HCT116 (cell line): ENCODE results near the gene CCDC57. TPM values are rescaled to one million over a fixed set of nuclear protein-coding genes. Genes with fewer than 3 reads are reported as not detected.
A peak's percentile ranks its signal among the peaks of the same experiment; 100 is the strongest.

Source experiments
- ATAC-seq: fragments of 200-7000 bp; cut with Tn5 transposase; 2 replicates; pipeline ENCODE4 v1.9.1; 2020; ENCODE audit warnings: mild to moderate bottlenecking, moderate library complexity
- BruUV-seq: library from RNA; stranded (reverse); fragments of 400-500 nt; replicated peaks from 2 replicates; lab custom pipeline; 2021; lab: Mats Ljungman, UMichigan
- CTCF ChIA-PET: fragments of 300-600 bp; sonication (Branson Sonifier 250); formaldehyde crosslinking; loops from one replicate; lab custom pipeline; 2021; ENCODE audit warnings: antibody characterized with exemption; lab: Charles Lee
- POLR2A ChIA-PET: fragments of 300-600, 350-600 bp; sonication (Branson Sonifier 250); formaldehyde crosslinking; loops from one replicate; lab custom pipeline; 2021; ENCODE audit warnings: antibody characterized with exemption; lab: Charles Lee
- RAD21 ChIA-PET, 2 experiments: fragments of 300-600 bp; sonication (Branson Sonifier 250); formaldehyde crosslinking; loops; one replicate each; lab custom pipeline; 2023; ENCODE audit warnings: low total read pairs in 2 of 2; ENCODE audit not compliant: uncharacterized antibody in 2 of 2, unreplicated experiment in 2 of 2, low non-redundant PET in 1 of 2; lab: Charles Lee
- DNase-seq: peaks from one replicate; pipeline ENCODE4 v3.0.0-alpha.2; 2010; ENCODE audit warnings: low read depth, low spot score
- H2AFZ ChIP-seq: fragments of 200-600 bp; shearing (Covaris generic), sonication (generic); 2 replicates; pipeline ENCODE4 v1.6.1; 2017; ENCODE audit warnings: low read depth, mixed run types, mixed read lengths, antibody characterized with exemption, low read length; ENCODE audit not compliant: poor library complexity, severe bottlenecking
- H3K27ac ChIP-seq: 2 replicates; pipeline ENCODE4 v1.5.1; 2012; ENCODE audit warnings: low read depth, low read length
- H3K27me3 ChIP-seq: fragments of 200-600 bp; sonication (generic); 2 replicates; pipeline ENCODE4 v1.6.1; 2016; ENCODE audit warnings: mixed run types, low read length, mixed read lengths; ENCODE audit not compliant: insufficient read depth
- H3K36me3 ChIP-seq, 2 experiments: fragments of 200-500 bp in 1 of 2; fragments of 200-600 bp in 1 of 2; sonication (Bioruptor generic) in 1 of 2; sonication (generic) in 1 of 2; 2 replicates each; pipeline versions ENCODE4 v1.5.1 to v1.6.1; 2014 to 2016; ENCODE audit warnings: low read length in 2 of 2, inconsistent platforms in 1 of 2, mixed read lengths in 1 of 2, mixed run types in 1 of 2; ENCODE audit not compliant: insufficient read depth in 2 of 2, control insufficient read depth in 1 of 2
- H3K4me1 ChIP-seq, 2 experiments: fragments of 200-600 bp in 1 of 2; sonication (generic) in 1 of 2; 2 replicates each; pipeline versions ENCODE4 v1.5.1 to v1.6.1; 2012 to 2017; ENCODE audit warnings: low read length in 2 of 2, inconsistent platforms in 1 of 2, mild to moderate bottlenecking in 1 of 2, mixed read lengths in 1 of 2, mixed run types in 1 of 2, moderate library complexity in 1 of 2; ENCODE audit not compliant: insufficient read depth in 2 of 2, control insufficient read depth in 1 of 2
- H3K4me2 ChIP-seq: fragments of 200-600 bp; sonication (generic); 2 replicates; pipeline ENCODE4 v1.6.1; 2017; ENCODE audit warnings: mixed run types, low read length, mixed read lengths
- H3K4me3 ChIP-seq, 2 experiments: fragments of 200-600 bp in 1 of 2; sonication (generic) in 1 of 2; replicated peaks in 1 of 2; 2 replicates each; pipeline ENCODE4 v1.5.1; 2011 to 2016; ENCODE audit warnings: low read length in 2 of 2, control low read depth in 1 of 2, low read depth in 1 of 2, mild to moderate bottlenecking in 1 of 2, mixed read lengths in 1 of 2, mixed run types in 1 of 2
- H3K79me2 ChIP-seq: fragments of 200-600 bp; sonication (generic); 2 replicates; pipeline ENCODE4 v1.6.1; 2017; ENCODE audit warnings: mild to moderate bottlenecking, mixed run types, low read length, moderate library complexity, mixed read lengths; ENCODE audit not compliant: insufficient read depth
- H3K9ac ChIP-seq: fragments of 200-600 bp; sonication (generic); 2 replicates; pipeline ENCODE4 v1.6.1; 2016; ENCODE audit warnings: low read length, mixed read lengths
- H3K9me2 ChIP-seq: fragments of 200-600 bp; sonication (generic), shearing (Covaris generic); 2 replicates; pipeline ENCODE4 v1.6.1; 2017; ENCODE audit warnings: mixed run types, mild to moderate bottlenecking, moderate library complexity; ENCODE audit not compliant: insufficient read depth
- H3K9me3 ChIP-seq, 2 experiments: fragments of 200-500 bp in 1 of 2; fragments of 200-600 bp in 1 of 2; sonication (Bioruptor generic) in 1 of 2; sonication (generic) in 1 of 2; 2 replicates each; pipeline ENCODE4 v1.6.1; 2014 to 2017; ENCODE audit warnings: low read length in 2 of 2, mixed read lengths in 2 of 2, inconsistent platforms in 1 of 2, low read depth in 1 of 2, mild to moderate bottlenecking in 1 of 2, mixed run types in 1 of 2, moderate library complexity in 1 of 2; ENCODE audit not compliant: control insufficient read depth in 1 of 2, insufficient read depth in 1 of 2
- H4K20me1 ChIP-seq: fragments of 200-600 bp; sonication (generic), shearing (Covaris generic); 2 replicates; pipeline ENCODE4 v1.6.1; 2017; ENCODE audit warnings: mixed run types, mild to moderate bottlenecking, moderate library complexity; ENCODE audit not compliant: insufficient read depth
- CBX3 ChIP-seq: IDR thresholded peaks from 2 replicates; pipeline ENCODE4 v1.6.1; 2012; ENCODE audit warnings: low read depth
- CEBPB ChIP-seq: IDR thresholded peaks from 2 replicates; pipeline ENCODE4 v1.6.1; 2012; ENCODE audit warnings: low read depth
- EZH2 ChIP-seq: fragments of 200-600 bp; sonication (generic); IDR thresholded peaks from 2 replicates; pipeline ENCODE4 v1.6.1; 2017; ENCODE audit warnings: antibody characterized with exemption, mixed run types
- EZH2phosphoT487 ChIP-seq: fragments of 200-600 bp; IDR thresholded peaks from 2 replicates; pipeline ENCODE4 v1.6.1; 2018; ENCODE audit warnings: antibody characterized with exemption, borderline replicate concordance
- FOSL1 ChIP-seq: IDR thresholded peaks from 2 replicates; pipeline ENCODE4 v1.6.1; 2012; ENCODE audit warnings: low read depth
- POLR2A ChIP-seq: IDR thresholded peaks from 2 replicates; pipeline ENCODE4 v1.7.0; 2011; ENCODE audit warnings: borderline replicate concordance; ENCODE audit not compliant: insufficient read depth, insufficient read length; ENCODE audit errors: extremely low read depth
- RAD21 ChIP-seq: IDR thresholded peaks from 2 replicates; pipeline ENCODE4 v1.6.1; 2012; ENCODE audit warnings: low read depth, mild to moderate bottlenecking
- SIN3A ChIP-seq: IDR thresholded peaks from 2 replicates; pipeline ENCODE4 v1.6.1; 2012; ENCODE audit warnings: low read depth
- SP1 ChIP-seq: IDR thresholded peaks from 2 replicates; pipeline ENCODE4 v1.6.1; 2012; ENCODE audit warnings: low read depth
- SRF ChIP-seq: IDR thresholded peaks from 2 replicates; pipeline ENCODE4 v1.6.1; 2012; ENCODE audit warnings: low read depth
- YY1 ChIP-seq: IDR thresholded peaks from 2 replicates; pipeline ENCODE4 v1.6.1; 2011; ENCODE audit warnings: low read length, low read depth, moderate library complexity, mild to moderate bottlenecking; ENCODE audit not compliant: insufficient replicate concordance; ENCODE audit errors: extremely low read depth
- ZFX ChIP-seq: fragments of 450-650 bp; IDR thresholded peaks from 2 replicates; pipeline ENCODE4 v1.6.1; 2017
- intact Hi-C: fragments of 100-400 bp; cut with micrococcal nuclease; formaldehyde crosslinking; loops from 2 replicates; pipeline ENCODE4 v1.10.0; 2022
- total RNA-seq: library from RNA; stranded (reverse); gene quantifications from one replicate; pipeline ENCODE4 v1.2.1, GENCODE V29; 2021; ENCODE audit not compliant: unreplicated experiment
- TF ChIP-seq, protein P1 (sequence below): IDR thresholded peaks from 2 replicates; pipeline ENCODE4 v1.6.1; 2011; ENCODE audit warnings: mild to moderate bottlenecking, low read length, moderate library complexity; ENCODE audit not compliant: insufficient replicate concordance; ENCODE audit errors: extremely low read depth
- TF ChIP-seq, protein P2 (sequence below), 3 experiments: fragments of 200-600 bp in 1 of 3; sonication (generic) in 1 of 3; IDR thresholded peaks in 2 of 3; conservative IDR thresholded peaks in 1 of 3; 2 replicates each; pipeline ENCODE4 v1.5.1; 2012 to 2017; ENCODE audit warnings: low read depth in 2 of 3, low read length in 2 of 3, antibody characterized with exemption in 1 of 3, borderline replicate concordance in 1 of 3, control low read depth in 1 of 3, mild to moderate bottlenecking in 1 of 3, mixed read lengths in 1 of 3, mixed run types in 1 of 3, moderate library complexity in 1 of 3; ENCODE audit not compliant: insufficient read depth in 1 of 3
- TF ChIP-seq, protein P3 (sequence below): IDR thresholded peaks from 2 replicates; pipeline ENCODE4 v1.6.1; 2012

The CCDC57 gene
- total RNA-seq, 1 experiment from 2014 or later: 143 TPM

DNA sequence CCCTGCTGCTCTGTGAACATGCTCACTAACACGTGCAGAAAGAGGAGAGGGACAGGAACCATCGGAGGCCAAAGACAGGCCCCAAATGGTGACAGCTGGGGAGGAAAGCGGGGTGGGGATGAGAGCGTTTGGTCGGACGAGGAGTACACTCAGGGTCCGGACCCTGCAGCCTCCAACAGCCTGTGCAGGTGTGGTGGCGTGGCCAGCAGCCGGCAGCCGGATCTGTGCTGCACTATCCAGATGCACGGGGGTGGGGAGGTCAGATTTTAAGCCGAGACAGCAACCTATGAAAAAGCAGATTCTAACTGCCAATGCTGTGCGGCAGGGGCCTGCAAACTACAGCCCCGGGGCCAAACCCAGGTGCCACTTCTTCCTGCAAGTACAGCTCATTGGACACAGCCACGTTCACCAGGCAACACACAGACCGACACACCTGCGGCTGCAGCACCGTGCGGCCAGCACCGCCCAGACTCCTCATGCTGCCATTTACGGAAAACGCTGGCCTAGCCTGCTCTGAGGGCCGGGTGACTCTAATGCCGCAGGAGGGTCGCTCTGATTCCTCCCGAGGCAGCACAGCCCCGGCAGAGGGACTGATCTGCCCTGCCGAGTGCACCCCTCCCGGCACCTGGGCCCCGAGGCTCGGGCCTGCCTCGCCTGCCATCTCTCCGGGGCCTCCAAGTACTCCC, 37.4 kb upstream of the CCDC57 start:
- ATAC-seq (no peak), DNase-seq (no peak)
- POLR2A ChIA-PET: no interaction called here
- peaks cover 86% of the 10 kb centered on the region for H3K79me2 ChIP-seq
- no peaks in the 10 kb centered on the region for H3K9me3 ChIP-seq
- no peak overlapping the region for H2AFZ ChIP-seq
- CTCF ChIA-PET: no interaction called here
- H3K9me2 ChIP-seq: no peaks in the 10 kb centered on the region
- no peak overlapping the region for H3K9ac ChIP-seq
- H3K27ac ChIP-seq: no peak overlapping the region
- H3K4me1 ChIP-seq: peaks cover 14 to 31% of the 10 kb centered on the region in 2 experiments
- no peak for TF ChIP-seq RAD21
- TF ChIP-seq, protein P1, sequence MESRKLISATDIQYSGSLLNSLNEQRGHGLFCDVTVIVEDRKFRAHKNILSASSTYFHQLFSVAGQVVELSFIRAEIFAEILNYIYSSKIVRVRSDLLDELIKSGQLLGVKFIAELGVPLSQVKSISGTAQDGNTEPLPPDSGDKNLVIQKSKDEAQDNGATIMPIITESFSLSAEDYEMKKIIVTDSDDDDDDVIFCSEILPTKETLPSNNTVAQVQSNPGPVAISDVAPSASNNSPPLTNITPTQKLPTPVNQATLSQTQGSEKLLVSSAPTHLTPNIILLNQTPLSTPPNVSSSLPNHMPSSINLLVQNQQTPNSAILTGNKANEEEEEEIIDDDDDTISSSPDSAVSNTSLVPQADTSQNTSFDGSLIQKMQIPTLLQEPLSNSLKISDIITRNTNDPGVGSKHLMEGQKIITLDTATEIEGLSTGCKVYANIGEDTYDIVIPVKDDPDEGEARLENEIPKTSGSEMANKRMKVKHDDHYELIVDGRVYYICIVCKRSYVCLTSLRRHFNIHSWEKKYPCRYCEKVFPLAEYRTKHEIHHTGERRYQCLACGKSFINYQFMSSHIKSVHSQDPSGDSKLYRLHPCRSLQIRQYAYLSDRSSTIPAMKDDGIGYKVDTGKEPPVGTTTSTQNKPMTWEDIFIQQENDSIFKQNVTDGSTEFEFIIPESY: no peak
- H3K4me2 ChIP-seq: no peak overlapping the region
- peaks cover 51 to 83% of the 10 kb centered on the region in 2 experiments for H3K36me3 ChIP-seq
- intact Hi-C loops: no loop called here
- H3K4me3 ChIP-seq: no peak overlapping the region
- RAD21 ChIA-PET: no interaction called here
- no peaks in the 10 kb centered on the region for H3K27me3 ChIP-seq
- H4K20me1 ChIP-seq: peaks cover 13% of the 10 kb centered on the region; the same call in 1 of the 2 replicates
- BruUV-seq: no TSS peak

DNA sequence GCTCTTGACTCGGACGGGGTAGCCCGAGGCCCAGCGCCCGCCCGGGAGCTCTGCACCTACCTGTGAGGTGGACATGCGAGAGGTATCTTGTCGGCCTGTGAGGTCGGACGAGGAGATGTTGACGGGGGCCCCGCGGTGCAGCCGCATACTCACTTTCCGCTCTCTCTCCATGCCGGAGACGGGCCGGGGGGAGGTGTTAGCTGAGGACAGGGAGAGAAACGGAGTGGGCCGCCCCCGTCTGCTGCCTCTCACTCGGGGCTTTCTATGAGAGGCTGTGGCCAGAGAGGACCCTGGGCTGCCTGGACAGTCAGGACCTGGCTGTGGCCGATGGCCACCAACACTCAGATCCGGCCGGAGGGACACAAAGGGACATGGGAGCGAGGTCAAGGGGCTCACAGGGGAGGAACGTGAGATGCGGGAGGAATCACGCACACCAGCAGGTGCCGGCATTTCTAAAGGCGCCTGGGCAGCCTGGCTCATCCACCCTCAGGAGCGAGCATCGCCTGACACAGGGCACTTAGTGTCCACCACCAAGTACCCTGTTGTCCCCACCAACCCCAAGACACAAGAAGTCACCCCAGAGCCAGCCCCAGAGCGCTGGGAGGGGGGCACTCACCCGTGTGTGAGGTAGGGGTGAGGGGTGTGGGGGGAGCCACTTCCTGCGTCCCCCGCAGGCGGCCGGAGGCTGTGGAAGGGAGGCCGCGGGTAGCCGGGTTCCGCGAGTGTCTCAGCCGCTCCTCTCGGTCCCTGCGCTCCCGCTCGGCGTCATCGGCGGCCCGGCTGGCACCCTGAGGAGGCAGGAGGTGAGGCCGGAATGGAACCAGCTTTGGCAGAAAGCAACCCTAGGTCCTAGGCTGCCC, 36.4 kb upstream of the CCDC57 start:
- peak overlapping the region; percentile 75; the same call in 1 of the 2 replicates for H3K27ac ChIP-seq
- H3K79me2 ChIP-seq: peaks cover 91% of the 10 kb centered on the region
- no peak for DNase-seq
- H3K4me1 ChIP-seq: peaks cover 14 to 31% of the 10 kb centered on the region in 2 experiments
- H3K4me2 ChIP-seq: no peak overlapping the region
- CTCF ChIA-PET: no interaction called here
- no peak overlapping the region for H3K9ac ChIP-seq
- no peaks in the 10 kb centered on the region for H3K27me3 ChIP-seq
- ATAC-seq: no peak
- H4K20me1 ChIP-seq: peaks cover 13% of the 10 kb centered on the region; the same call in 1 of the 2 replicates
- RAD21 ChIA-PET: no interaction called here
- intact Hi-C loops: no loop called here
- no peak overlapping the region for H2AFZ ChIP-seq
- BruUV-seq: no TSS peak
- no peaks in the 10 kb centered on the region for H3K9me3 ChIP-seq
- POLR2A ChIA-PET: no interaction called here
- H3K36me3 ChIP-seq: peaks cover 53 to 92% of the 10 kb centered on the region in 2 experiments
- TF ChIP-seq SP1 (no peak), POLR2A (no peak), CBX3 (no peak), YY1 (no peak), FOSL1 (no peak), EZH2 (no peak), EZH2phosphoT487 (no peak), CEBPB (no peak), SIN3A (no peak), ZFX (no peak), SRF (no peak)
- TF ChIP-seq, protein P2, sequence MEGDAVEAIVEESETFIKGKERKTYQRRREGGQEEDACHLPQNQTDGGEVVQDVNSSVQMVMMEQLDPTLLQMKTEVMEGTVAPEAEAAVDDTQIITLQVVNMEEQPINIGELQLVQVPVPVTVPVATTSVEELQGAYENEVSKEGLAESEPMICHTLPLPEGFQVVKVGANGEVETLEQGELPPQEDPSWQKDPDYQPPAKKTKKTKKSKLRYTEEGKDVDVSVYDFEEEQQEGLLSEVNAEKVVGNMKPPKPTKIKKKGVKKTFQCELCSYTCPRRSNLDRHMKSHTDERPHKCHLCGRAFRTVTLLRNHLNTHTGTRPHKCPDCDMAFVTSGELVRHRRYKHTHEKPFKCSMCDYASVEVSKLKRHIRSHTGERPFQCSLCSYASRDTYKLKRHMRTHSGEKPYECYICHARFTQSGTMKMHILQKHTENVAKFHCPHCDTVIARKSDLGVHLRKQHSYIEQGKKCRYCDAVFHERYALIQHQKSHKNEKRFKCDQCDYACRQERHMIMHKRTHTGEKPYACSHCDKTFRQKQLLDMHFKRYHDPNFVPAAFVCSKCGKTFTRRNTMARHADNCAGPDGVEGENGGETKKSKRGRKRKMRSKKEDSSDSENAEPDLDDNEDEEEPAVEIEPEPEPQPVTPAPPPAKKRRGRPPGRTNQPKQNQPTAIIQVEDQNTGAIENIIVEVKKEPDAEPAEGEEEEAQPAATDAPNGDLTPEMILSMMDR (IDR thresholded peaks at IDR 0.05 in 2 of 3, conservative IDR thresholded peaks at IDR 0.05 in 1 of 3; ENCODE audit: borderline replicate concordance in 1 of 3, insufficient read depth in 1 of 3, low read depth in 2 of 3, low read length in 2 of 3): no peak
- TF ChIP-seq, protein P3, sequence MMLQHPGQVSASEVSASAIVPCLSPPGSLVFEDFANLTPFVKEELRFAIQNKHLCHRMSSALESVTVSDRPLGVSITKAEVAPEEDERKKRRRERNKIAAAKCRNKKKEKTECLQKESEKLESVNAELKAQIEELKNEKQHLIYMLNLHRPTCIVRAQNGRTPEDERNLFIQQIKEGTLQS: no peak
- no peak overlapping the region for H3K4me3 ChIP-seq
- H3K9me2 ChIP-seq: no peaks in the 10 kb centered on the region
